HG02943 (cell line): ENCODE data around the gene SS18.

Experiments
- ATAC-seq: cut with Tn5 transposase; IDR thresholded peaks from one replicate; pipeline ENCODE4 v1.9.1; 2021; ENCODE audit warnings: mild to moderate bottlenecking, low read depth, moderate library complexity; ENCODE audit not compliant: unreplicated experiment

Gene SS18

GRCh38 chr18:26004832-26005231, 85.6 kb downstream of the SS18 start:
- no peak for ATAC-seq

- ATAC-seq: no peak
Observed at GRCh38 chr18:26003817-26004216, 86.6 kb downstream of the SS18 start.

GRCh38 chr18:26003356-26003755, 87.1 kb downstream of the SS18 start:
- no peak for ATAC-seq

- no peak for ATAC-seq
Observed at GRCh38 chr18:26002375-26002910, 88.0 kb downstream of the SS18 start.

- ATAC-seq: no peak
Observed at GRCh38 chr18:25998461-25998860, 92.0 kb downstream of the SS18 start.

- no peak for ATAC-seq
Observed at GRCh38 chr18:25992566-25992965, 97.8 kb downstream of the SS18 start.

GRCh38 chr18:25990473-25990872, 99.9 kb downstream of the SS18 start:
- ATAC-seq: no peak

GRCh38 chr18:25985707-25986394, 104.6 kb downstream of the SS18 start:
- ATAC-seq: no peak

GRCh38 chr18:25983730-25984129, 106.7 kb downstream of the SS18 start:
- ATAC-seq: no peak

GRCh38 chr18:25982961-25983360, 107.5 kb downstream of the SS18 start:
- ATAC-seq: no peak

- ATAC-seq: no peak
Observed at GRCh38 chr18:25982153-25982552, 108.3 kb downstream of the SS18 start.

GRCh38 chr18:25979369-25980040, 110.9 kb downstream of the SS18 start:
- no peak for ATAC-seq

GRCh38 chr18:25976554-25976953, 113.9 kb downstream of the SS18 start:
- ATAC-seq: no peak

- ATAC-seq: no peak
Observed at GRCh38 chr18:25974630-25975077, 115.8 kb downstream of the SS18 start.
